Ascending aorta (tissue), 2 donors: ENCODE data around the gene SLC36A4. TPM values are rescaled to one million over a fixed set of nuclear protein-coding genes. Genes with fewer than 3 reads are reported as not detected.

Source experiments
- DNase-seq, 2 donors: peaks; one replicate each; pipeline ENCODE4 v3.0.0-alpha.2; 2019; ENCODE audit warnings: low spot score in 2 of 2
- H3K27ac ChIP-seq, 2 donors: fragments of 200-600 bp; sonication (generic); one replicate each; pipeline ENCODE4 v1.5.1; 2016 to 2017; ENCODE audit warnings: mild to moderate bottlenecking in 1 of 2
- H3K27me3 ChIP-seq: fragments of 200-600 bp; sonication (generic); one replicate; pipeline ENCODE4 v1.5.1; 2017
- H3K36me3 ChIP-seq, 2 donors: fragments of 200-600 bp; sonication (generic); one replicate each; pipeline ENCODE4 v1.5.1; 2016
- H3K4me1 ChIP-seq, 2 donors: fragments of 200-600 bp; sonication (generic); one replicate each; pipeline ENCODE4 v1.5.1; 2016 to 2017; ENCODE audit warnings: mild to moderate bottlenecking in 1 of 2
- H3K4me3 ChIP-seq, 2 donors: fragments of 200-600 bp; sonication (generic); one replicate each; pipeline ENCODE4 v1.5.1; 2016 to 2017; ENCODE audit warnings: mild to moderate bottlenecking in 1 of 2
- H3K9me3 ChIP-seq, 2 donors: fragments of 200-600 bp; sonication (generic); one replicate each; pipeline ENCODE4 v1.5.1; 2016
- intact Hi-C: fragments of 100-400 bp; cut with DNase I; formaldehyde crosslinking; loops from one replicate; pipeline ENCODE4 v1.15.1; 2023
- total RNA-seq: library from RNA; depleted of rRNA; stranded (reverse); fragments of >200 nt; gene quantifications from one replicate; pipeline ENCODE4 v1.1.0, GENCODE V29; 2016
- TF ChIP-seq, protein P1 (sequence below), 3 experiments: fragments of 200-600 bp in 2 of 3; fragments of 450-650 bp in 1 of 3; sonication (generic) in 2 of 3; IDR thresholded peaks; one replicate each; pipeline ENCODE4 v1.5.1; 2016 to 2019; ENCODE audit warnings: antibody characterized with exemption in 3 of 3, mild to moderate bottlenecking in 1 of 3, moderate library complexity in 1 of 3

SLC36A4 gene
- total RNA-seq, 1 donor from 2014 or later, result 18.6 TPM

GRCh38 chr11:93122535-93123235 is 75.1 kb downstream of the SLC36A4 start:
- DNase-seq, result no peak
- intact Hi-C loops, result no loop called here
- no peaks in the 10 kb centered on the region for H3K36me3 ChIP-seq
- no peak overlapping the region for H3K4me3 ChIP-seq
- no peaks in the 10 kb centered on the region for H3K4me1 ChIP-seq
- TF ChIP-seq, protein P1, sequence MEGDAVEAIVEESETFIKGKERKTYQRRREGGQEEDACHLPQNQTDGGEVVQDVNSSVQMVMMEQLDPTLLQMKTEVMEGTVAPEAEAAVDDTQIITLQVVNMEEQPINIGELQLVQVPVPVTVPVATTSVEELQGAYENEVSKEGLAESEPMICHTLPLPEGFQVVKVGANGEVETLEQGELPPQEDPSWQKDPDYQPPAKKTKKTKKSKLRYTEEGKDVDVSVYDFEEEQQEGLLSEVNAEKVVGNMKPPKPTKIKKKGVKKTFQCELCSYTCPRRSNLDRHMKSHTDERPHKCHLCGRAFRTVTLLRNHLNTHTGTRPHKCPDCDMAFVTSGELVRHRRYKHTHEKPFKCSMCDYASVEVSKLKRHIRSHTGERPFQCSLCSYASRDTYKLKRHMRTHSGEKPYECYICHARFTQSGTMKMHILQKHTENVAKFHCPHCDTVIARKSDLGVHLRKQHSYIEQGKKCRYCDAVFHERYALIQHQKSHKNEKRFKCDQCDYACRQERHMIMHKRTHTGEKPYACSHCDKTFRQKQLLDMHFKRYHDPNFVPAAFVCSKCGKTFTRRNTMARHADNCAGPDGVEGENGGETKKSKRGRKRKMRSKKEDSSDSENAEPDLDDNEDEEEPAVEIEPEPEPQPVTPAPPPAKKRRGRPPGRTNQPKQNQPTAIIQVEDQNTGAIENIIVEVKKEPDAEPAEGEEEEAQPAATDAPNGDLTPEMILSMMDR (IDR thresholded peaks at IDR 0.05), result no peak
- no peaks in the 10 kb centered on the region for H3K27me3 ChIP-seq
- no peak overlapping the region for H3K27ac ChIP-seq
- no peaks in the 10 kb centered on the region for H3K9me3 ChIP-seq

DNA sequence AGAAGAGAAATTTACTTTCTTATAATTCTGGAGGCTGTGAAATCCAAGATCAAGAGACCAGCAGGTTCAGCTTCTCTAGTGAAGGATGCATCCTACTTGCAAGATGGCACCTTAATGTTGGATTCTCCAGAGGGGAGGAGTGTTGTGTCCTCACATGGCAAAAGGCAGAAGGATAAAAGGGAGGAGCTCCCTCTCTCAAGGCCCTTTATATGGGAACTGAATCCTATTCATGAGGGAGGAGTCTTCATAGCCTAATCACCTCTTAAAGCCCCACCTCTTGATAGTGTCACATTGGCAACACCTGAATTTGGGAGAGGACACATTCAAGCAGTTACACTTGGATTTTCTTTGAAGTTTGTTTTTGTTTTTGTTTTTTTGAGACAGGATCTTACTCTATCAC is 79.5 kb downstream of the SLC36A4 start:
- no peaks in the 10 kb centered on the region for H3K4me1 ChIP-seq
- H3K27ac ChIP-seq, result no peak overlapping the region
- intact Hi-C loops, result no loop called here
- no peaks in the 10 kb centered on the region for H3K27me3 ChIP-seq
- H3K4me3 ChIP-seq, result no peak overlapping the region
- no peaks in the 10 kb centered on the region for H3K36me3 ChIP-seq
- H3K9me3 ChIP-seq, result no peaks in the 10 kb centered on the region
- DNase-seq, result no peak
- TF ChIP-seq, protein P1 (IDR thresholded peaks at IDR 0.05), result no peak

GRCh38 chr11:93117565-93117964 is 80.2 kb downstream of the SLC36A4 start:
- intact Hi-C loops, result no loop called here
- DNase-seq, result no peak
- H3K36me3 ChIP-seq, result no peaks in the 10 kb centered on the region
- H3K4me1 ChIP-seq, result no peaks in the 10 kb centered on the region
- H3K27me3 ChIP-seq, result no peaks in the 10 kb centered on the region
- no peaks in the 10 kb centered on the region for H3K9me3 ChIP-seq
- no peak overlapping the region for H3K4me3 ChIP-seq
- TF ChIP-seq, protein P1 (IDR thresholded peaks at IDR 0.05), result no peak
- H3K27ac ChIP-seq, result no peak overlapping the region

DNA sequence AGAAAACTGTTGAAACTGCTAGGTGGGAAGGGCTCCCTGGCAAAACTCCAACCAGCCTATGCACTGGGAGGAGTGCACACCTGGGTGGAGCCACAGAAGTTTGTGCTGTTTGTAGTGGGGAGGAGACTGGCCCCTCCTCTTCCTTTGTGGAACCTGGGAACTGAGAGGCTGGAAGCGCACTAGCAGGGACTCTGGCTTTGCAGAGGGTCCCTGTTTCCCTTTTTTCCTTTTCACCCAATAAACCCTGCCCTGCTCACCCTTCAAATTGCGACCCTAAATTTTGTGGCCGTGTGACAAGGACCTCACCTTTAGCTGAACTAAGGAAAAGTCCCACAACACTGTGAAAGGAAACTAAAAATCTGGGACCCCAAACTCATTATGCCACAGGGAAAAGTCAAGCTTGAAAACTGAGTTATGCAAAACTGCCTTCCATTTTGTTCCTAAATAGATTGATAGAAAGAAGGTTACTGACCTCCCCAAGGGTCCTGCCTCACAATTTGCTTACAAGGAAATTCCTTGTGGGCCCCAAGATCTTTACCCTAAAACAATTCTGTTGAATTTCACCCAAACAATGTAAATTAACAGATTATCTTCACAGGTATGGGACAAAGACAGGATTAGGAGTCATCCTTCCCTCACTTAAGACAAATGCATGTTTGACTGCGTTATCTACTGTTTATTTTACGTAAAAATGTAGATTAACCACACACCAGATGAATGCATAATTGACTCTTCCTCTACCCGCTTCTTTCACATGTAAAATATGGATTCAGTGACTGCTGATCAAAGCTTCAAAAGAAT is 81.0 kb downstream of the SLC36A4 start:
- no peaks in the 10 kb centered on the region for H3K9me3 ChIP-seq
- no peak for DNase-seq

GRCh38 chr11:93114304-93114703 is 83.5 kb downstream of the SLC36A4 start:
- TF ChIP-seq, protein P1 (IDR thresholded peaks at IDR 0.05), result no peak
- no peaks in the 10 kb centered on the region for H3K9me3 ChIP-seq
- H3K4me1 ChIP-seq, result no peaks in the 10 kb centered on the region
- no peak for DNase-seq
- H3K36me3 ChIP-seq, result no peaks in the 10 kb centered on the region
- no peak overlapping the region for H3K27ac ChIP-seq
- intact Hi-C loops, result no loop called here
- no peaks in the 10 kb centered on the region for H3K27me3 ChIP-seq
- no peak overlapping the region for H3K4me3 ChIP-seq

More for the DNA sequence above, 81.0 kb downstream of the SLC36A4 start:
- TF ChIP-seq, protein P1 (IDR thresholded peaks at IDR 0.05), result no peak
- Histone ChIP-seq H3K27me3 (no peaks in the 10 kb centered on the region), H3K27ac (no peak overlapping the region), H3K4me1 (no peaks in the 10 kb centered on the region), H3K4me3 (no peak overlapping the region), H3K36me3 (no peaks in the 10 kb centered on the region)
- intact Hi-C loops, result no loop called here
